ENCODE results near the gene KRT34.
"Not testable (repeated sequence)": the region's sequence is repeated elsewhere in the genome, so short reads cannot be mapped to it uniquely, and the experiment has no call there.

Gene KRT34

GRCh38 chr17:41381943-41382342 is at the start of gene KRT34:
KRT34 (minus strand) TSS chr17:41382306; CDS start chr17:41382246, 60 bp downstream.
- H3K4me3 ChIP-seq (ENCODE audit: low read depth, low read length); DNase-seq (ENCODE audit: low read depth, low spot score): not testable (repeated sequence)
- POLR2A ChIA-PET, result interaction anchor here (1.2 kb wide), 1 partner anchor 22 kb away, joined by 5 read pairs; no protein-coding TSS in a partner anchor
- CTCF ChIA-PET, result interaction anchor here (0.9 to 1.9 kb wide), 7 partner anchors 10 to 281 kb away, joined by 3 to 6 read pairs (median 3); no protein-coding TSS in a partner anchor

- DNase-seq (ENCODE audit: low read depth, low spot score); POLR2A ChIA-PET; H3K4me3 ChIP-seq (ENCODE audit: low read depth, low read length): not testable (repeated sequence)
- CTCF ChIA-PET, result interaction anchor here (0.8 to 1.0 kb wide), 3 partner anchors 9 to 121 kb away, joined by 3 read pairs; no protein-coding TSS in a partner anchor
Observed at GRCh38 chr17:41430376-41430775, 48.3 kb upstream of the KRT34 start.

GRCh38 chr17:41429667-41430066 is 47.6 kb upstream of the KRT34 start:
- no peak overlapping the region for H3K4me3 ChIP-seq (ENCODE audit: low read depth, low read length)
- ChIA-PET POLR2A (no interaction called here), CTCF (interaction anchor here (0.8 to 1.4 kb wide), 2 partner anchors 13 to 18 kb away, joined by 3 read pairs; no protein-coding TSS in a partner anchor)
- no peak for DNase-seq (ENCODE audit: low read depth, low spot score)
- no peak for TF ChIP-seq CTCF (IDR thresholded peaks at IDR 0.05; ENCODE audit: insufficient read depth, low read length, missing control alignments)

GRCh38 chr17:41428591-41429291 is 46.6 kb upstream of the KRT34 start:
- no peak overlapping the region for H3K4me3 ChIP-seq (ENCODE audit: low read depth, low read length)
- TF ChIP-seq CTCF (IDR thresholded peaks at IDR 0.05; ENCODE audit: insufficient read depth, low read length, missing control alignments), result no peak
- ChIA-PET CTCF (interaction anchor here (1.4 kb wide), 1 partner anchor 17 kb away, joined by 3 read pairs; no protein-coding TSS in a partner anchor), POLR2A (no interaction called here)
- no peak for DNase-seq (ENCODE audit: low read depth, low spot score)

- TF ChIP-seq CTCF (IDR thresholded peaks at IDR 0.05; ENCODE audit: insufficient read depth, low read length, missing control alignments), result no peak
- DNase-seq (ENCODE audit: low read depth, low spot score), result no peak
- H3K4me3 ChIP-seq (ENCODE audit: low read depth, low read length), result no peak within 1 kb of the TSS
- CTCF ChIA-PET, result no interaction called here
- POLR2A ChIA-PET, result no interaction called here
Observed at GRCh38 chr17:41424111-41424635, 42.1 kb upstream of the KRT34 start, which contains the start of gene KRT37. KRT37 (minus strand) TSS chr17:41424585; CDS start chr17:41424523, 62 bp downstream.

GRCh38 chr17:41422586-41422985 is 40.5 kb upstream of the KRT34 start:
- CTCF ChIA-PET, result interaction anchor here (0.9 to 1.1 kb wide), 2 partner anchors 126 to 226 kb away, joined by 3 read pairs; no protein-coding TSS in a partner anchor
- DNase-seq (ENCODE audit: low read depth, low spot score); POLR2A ChIA-PET; H3K4me3 ChIP-seq (ENCODE audit: low read depth, low read length): not testable (repeated sequence)

- no peak for TF ChIP-seq CTCF (IDR thresholded peaks at IDR 0.05; ENCODE audit: insufficient read depth, low read length, missing control alignments)
- CTCF ChIA-PET, result interaction anchor here (0.9 kb wide), 1 partner anchor 227 kb away, joined by 3 read pairs; no protein-coding TSS in a partner anchor
- no peak overlapping the region for H3K4me3 ChIP-seq (ENCODE audit: low read depth, low read length)
- POLR2A ChIA-PET, result no interaction called here
- no peak for DNase-seq (ENCODE audit: low read depth, low spot score)
Observed at GRCh38 chr17:41421617-41422016, 39.5 kb upstream of the KRT34 start.

Measured in AG04449 (cell line).